GM19099 (cell line): Measurements from ENCODE around the gene OXA1L.

Experiments used
- POLR2A ChIP-seq: IDR thresholded peaks from 3 replicates; pipeline ENCODE4 v1.6.1; 2011; ENCODE audit warnings: low read depth; ENCODE audit not compliant: insufficient read length; ENCODE audit errors: extremely low read depth

Gene OXA1L

DNA sequence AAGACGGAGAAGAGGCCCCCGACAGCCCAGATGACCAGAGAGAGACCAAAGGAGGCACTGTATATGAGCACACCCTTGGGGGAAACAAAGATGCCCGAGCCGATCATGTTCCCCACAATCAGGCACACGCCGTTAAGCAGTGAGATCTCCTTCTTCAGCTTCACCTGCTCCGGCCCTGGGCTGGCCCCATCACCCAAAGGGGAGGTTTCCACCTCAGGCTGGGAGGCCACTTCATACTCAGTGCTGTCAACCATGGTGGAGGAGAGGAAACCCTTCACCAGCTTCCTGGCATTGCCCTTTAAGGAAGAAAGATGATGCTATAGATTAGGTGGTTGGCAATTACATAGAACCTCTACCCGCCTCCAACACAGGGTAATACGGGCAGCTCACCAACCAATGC lies 46.7 kb downstream of the OXA1L start:
- TF ChIP-seq POLR2A: no peak

DNA sequence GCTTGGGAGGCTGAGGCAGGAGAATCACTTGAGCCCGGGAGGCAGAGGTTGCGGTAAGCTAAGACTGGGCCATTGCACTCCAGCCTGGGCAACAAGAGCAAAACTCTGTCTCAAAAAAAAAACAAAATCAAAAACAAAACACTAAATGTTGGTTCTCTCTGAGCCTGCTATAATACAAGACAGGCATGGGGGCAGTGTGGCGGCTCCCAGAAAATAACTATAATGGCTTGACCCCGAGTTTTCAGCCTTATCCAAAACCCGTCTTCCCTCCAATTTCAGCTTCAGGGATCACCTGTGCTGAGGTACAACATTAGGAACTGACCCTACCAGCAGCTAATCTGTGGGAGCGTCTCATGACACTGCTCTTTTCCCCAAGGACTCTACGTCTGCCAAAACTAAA lies 47.9 kb downstream of the OXA1L start:
- no peak for TF ChIP-seq POLR2A

DNA sequence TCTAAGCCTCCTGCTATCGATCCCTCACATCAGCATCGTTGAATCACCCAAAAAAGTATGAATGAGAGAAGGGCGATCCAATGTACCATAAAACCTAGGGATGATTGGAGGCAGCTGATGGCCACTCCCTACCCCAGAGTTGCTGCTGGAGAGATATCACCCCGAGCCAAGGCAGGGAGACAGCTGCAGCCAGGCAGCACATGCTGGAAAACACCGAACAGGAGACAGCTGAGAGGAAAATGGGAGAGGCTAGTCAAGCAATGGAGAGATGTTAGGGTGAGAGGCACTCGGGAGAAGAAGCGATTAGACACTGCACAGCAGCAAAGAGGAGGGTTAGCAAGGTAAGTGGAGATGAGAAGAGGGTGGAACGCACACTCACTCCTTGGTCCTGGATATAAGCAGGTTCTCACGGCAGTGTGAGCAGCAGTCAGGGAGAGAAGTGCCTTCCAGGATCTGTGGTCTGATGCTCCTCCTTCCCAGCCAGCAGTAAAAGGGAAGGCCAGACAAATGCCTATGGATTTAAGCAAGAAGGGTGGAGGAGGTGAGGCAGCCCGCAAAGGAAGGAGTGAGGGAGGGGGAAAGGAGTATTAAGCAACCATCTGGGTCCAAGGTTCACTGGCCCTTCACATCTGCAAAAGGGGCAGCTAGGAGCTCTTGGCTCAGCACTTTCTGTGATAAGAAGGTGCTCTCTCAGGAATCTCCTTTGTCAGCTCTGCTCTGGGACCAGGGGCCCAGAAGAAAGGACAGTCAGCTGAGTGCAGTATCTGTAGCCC lies 48.6 kb downstream of the OXA1L start, which contains the start of gene SLC7A7:
Gene SLC7A7 (minus strand): TSS at position 495 of the 773 bp plus-strand sequence. CDS start 2,037 bp downstream, outside the sequence.
- no peak for TF ChIP-seq POLR2A

DNA sequence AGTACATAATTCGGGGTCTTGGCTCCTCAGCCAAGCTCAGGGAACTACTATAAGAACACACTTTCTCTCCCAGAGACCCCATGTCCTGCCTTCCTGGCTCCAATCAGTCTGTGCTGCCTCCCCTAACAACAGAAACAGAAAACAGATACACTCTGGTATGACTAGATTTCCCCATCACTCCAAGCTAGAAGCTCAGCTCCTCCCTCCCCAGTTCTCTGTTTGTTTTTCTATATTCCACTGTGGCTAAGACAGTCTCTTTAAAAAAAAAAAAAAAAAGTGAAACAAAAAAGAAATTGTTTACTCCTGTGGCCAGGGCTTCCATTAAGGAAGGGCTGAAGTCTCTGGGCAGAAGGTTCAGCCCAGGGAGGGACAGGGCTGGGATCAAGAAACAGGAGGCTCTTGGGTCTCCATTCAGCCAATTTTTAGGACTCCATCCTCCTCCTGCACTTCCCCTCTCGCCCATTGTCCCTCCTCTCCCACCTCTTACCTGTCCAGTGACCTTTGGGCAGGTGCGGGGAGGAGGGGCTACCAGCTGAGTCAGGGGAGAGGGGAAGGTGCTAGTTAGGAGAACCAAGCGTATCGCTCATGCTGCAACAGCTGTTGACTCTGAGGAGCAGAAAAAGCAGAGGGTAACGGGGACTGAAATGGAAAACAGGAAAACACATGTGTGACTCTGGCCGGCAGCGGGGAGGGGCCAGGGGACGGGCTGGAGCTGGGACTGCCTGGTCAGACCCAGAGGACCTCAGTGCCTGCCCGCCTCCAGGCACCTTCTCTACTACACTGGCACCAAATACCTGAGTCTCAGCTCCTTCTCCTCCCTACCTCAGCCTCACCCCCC lies 52.9 kb downstream of the OXA1L start:
- TF ChIP-seq POLR2A: peak; percentile 49

DNA sequence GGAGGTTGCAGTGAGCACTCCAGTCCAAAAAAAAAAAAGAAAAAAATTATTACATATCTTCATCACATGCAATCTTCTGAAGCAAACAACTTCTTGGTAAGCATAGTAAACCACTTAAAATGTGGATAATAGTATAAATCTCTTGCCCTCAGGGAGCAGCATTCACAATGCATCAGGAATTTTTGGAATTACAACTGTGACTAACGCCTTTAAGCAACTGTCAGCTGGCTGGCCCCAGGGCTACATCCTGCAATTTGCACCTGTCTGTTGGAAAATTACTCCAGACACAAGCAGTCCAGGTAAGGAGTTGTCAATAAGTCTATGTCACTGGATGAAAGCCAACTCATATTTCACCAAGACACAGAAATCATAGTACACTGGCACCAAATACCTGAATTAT lies 54.2 kb downstream of the OXA1L start:
- TF ChIP-seq POLR2A: no peak

DNA sequence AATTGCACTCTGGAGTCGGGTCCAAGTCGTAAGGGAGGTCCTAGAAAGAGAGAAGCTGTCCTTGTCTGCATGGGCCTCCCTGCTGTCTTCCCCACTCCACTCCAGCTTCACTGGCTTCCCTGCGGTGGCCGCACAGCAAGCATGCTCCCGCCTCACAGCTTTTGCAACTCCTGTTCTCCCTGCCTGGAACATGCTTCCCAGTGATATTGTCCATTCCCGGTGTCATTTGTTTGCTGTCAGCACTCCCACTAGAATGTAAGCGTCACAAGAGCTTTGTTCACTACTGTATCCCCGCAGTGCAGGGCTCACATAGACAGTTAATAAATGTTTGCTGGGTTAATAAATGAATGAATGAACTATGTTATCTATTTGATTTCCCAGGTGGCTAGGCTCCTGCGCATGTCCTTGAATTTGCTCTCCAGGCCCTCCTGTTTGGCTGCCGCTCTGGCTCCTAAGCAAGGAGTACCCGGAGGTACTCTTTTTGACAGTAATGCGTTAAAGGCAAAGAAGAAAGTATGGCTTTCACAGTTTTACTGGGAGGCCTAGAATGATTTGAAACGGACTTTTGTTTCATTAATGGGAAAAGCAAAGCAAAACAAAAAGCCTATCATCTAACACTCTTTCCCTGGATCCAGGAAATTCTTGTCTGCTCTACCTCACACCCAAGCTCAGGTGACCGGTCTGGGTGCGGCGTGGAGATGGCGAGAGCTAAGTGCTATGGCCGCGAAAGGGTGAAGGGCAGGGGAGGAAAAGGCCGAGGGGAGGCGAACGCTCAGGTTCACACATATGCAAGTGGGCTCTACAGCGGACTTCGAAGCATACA lies 54.9 kb downstream of the OXA1L start:
- no peak for TF ChIP-seq POLR2A

DNA sequence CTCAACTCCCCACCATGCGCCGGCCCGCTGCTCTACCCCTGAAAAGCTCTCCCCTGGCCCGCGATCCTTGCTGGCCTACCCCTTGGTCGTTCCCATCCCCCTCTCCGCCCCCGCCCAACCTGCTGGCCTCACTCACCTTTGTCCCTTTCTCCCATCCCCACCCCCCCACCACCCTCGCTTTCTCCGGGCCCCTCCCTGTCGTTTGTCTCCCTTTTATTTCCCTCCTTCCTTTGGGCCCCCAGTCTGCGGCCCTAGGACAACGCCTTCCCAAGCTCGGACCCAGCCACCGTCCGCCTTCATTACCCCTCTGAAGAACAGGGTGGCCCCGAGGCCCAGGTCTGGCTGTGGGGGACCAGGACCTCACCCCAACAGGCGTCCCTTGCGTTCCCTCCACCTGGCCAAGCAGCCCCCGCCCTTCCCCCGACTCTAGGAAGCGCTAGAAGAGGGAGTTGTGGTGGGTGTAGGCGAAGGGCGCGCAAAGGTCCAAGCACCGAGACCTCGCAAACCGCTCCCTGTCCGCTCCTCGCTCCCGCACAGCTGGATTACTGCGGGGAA lies 55.6 kb downstream of the OXA1L start:
- no peak for TF ChIP-seq POLR2A
